Hepatocyte (in vitro differentiated cells): ENCODE data around the gene TMCC3. TPM values are rescaled to one million over a fixed set of nuclear protein-coding genes. Genes with fewer than 3 reads are reported as not detected.

ENCODE experiments used
- DNase-seq: peaks from one replicate; pipeline ENCODE4 v3.0.0-alpha.2; 2016; ENCODE audit warnings: low spot score
- H2AFZ ChIP-seq: fragments of 200-600 bp; sonication (generic); 2 replicates; pipeline ENCODE4 v1.6.0; 2016; ENCODE audit warnings: antibody characterized with exemption, mild to moderate bottlenecking
- H3K27ac ChIP-seq: fragments of 200-600 bp; sonication (generic); 2 replicates; pipeline ENCODE4 v1.5.1; 2016; ENCODE audit warnings: mild to moderate bottlenecking
- H3K27me3 ChIP-seq: fragments of 200-600 bp; sonication (generic); 2 replicates; pipeline ENCODE4 v1.6.1; 2016
- H3K36me3 ChIP-seq: fragments of 200-600 bp; sonication (generic); replicated peaks from 2 replicates; pipeline ENCODE4 v1.5.1; 2016; ENCODE audit warnings: low read depth; ENCODE audit not compliant: insufficient read depth
- H3K4me1 ChIP-seq: fragments of 200-600 bp; sonication (generic); 2 replicates; pipeline ENCODE4 v1.5.1; 2016; ENCODE audit warnings: mild to moderate bottlenecking, moderate library complexity; ENCODE audit not compliant: insufficient read depth
- H3K4me2 ChIP-seq: fragments of 200-600 bp; sonication (generic); 2 replicates; pipeline ENCODE4 v1.6.0; 2016
- H3K4me3 ChIP-seq: fragments of 200-600 bp; sonication (generic); 2 replicates; pipeline ENCODE4 v1.5.1; 2016; ENCODE audit warnings: mild to moderate bottlenecking
- H3K79me2 ChIP-seq: fragments of 200-600 bp; sonication (generic); 2 replicates; pipeline ENCODE4 v1.6.0; 2017; ENCODE audit warnings: mild to moderate bottlenecking
- H3K9me2 ChIP-seq: fragments of 200-600 bp; sonication (generic); replicated peaks from 2 replicates; pipeline ENCODE4 v1.6.0; 2017; ENCODE audit warnings: mild to moderate bottlenecking; ENCODE audit not compliant: insufficient read depth
- H3K9me3 ChIP-seq: fragments of 200-600 bp; sonication (generic); 2 replicates; pipeline ENCODE4 v1.5.1; 2016; ENCODE audit warnings: low read depth, mild to moderate bottlenecking
- H4K20me1 ChIP-seq: fragments of 200-600 bp; sonication (generic); 2 replicates; pipeline ENCODE4 v1.6.0; 2016; ENCODE audit warnings: mild to moderate bottlenecking; ENCODE audit not compliant: insufficient read depth, poor library complexity, severe bottlenecking
- EZH2 ChIP-seq: fragments of 200-600 bp; sonication (generic); IDR thresholded peaks from 2 replicates; pipeline ENCODE4 v1.6.1; 2016; ENCODE audit warnings: antibody characterized with exemption, mild to moderate bottlenecking, borderline replicate concordance
- EZH2phosphoT487 ChIP-seq: fragments of 200-600 bp; sonication (generic); IDR thresholded peaks from one replicate; pipeline ENCODE4 v1.6.1; 2018; ENCODE audit warnings: antibody characterized with exemption, mild to moderate bottlenecking, low read depth, moderate library complexity; ENCODE audit not compliant: unreplicated experiment, severe bottlenecking
- WGBS: methylation state at CpG from one replicate; pipeline ENCODE4 v1.1.6; 2016; ENCODE audit warnings: low lambda C conversion rate; ENCODE audit errors: missing lambda C conversion rate; 5-methylcytosine and 5-hydroxymethylcytosine counted together
- polyA plus RNA-seq: library from polyadenylated mRNA; unstranded; fragments of >200 nt; fragmentation: Nextera tagmentation; extraction: Ambion mirVana; gene quantifications from 2 replicates; pipeline ENCODE4 v1.2.1, GENCODE V29; 2016
- total RNA-seq: library from RNA; depleted of rRNA; stranded (reverse); fragments of >200 nt; gene quantifications from 2 replicates; pipeline ENCODE4 v1.2.3, GENCODE V29; 2014
- TF ChIP-seq, protein P1 (sequence below): fragments of 200-600 bp; sonication (generic); IDR thresholded peaks from 2 replicates; pipeline ENCODE4 v1.5.1; 2016; ENCODE audit warnings: antibody characterized with exemption, mild to moderate bottlenecking; ENCODE audit not compliant: poor library complexity

The TMCC3 gene
- total and polyA plus RNA-seq, 2 experiments from 2014 or later = 4.0 to 7.8 TPM

DNA sequence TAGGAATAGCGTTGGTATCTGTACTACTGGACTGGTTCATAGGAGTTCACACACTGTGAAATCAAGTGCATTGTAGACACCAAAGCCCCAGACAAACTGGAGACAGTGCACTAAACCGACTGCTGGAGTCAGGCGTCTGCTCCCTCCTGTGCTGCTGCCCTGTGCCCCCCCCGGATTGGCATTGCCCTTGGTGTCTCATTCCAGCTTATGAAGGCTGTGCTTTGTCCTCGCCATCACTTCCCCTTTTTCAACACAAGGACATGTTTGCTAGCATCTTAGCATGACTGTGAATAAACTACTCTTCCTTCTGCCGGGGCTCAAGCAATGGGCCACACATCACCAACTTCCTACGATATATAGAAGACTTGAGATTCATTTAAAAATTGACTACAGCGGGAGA, 84.0 kb downstream of the TMCC3 start:
- H3K4me1 ChIP-seq = no peaks in the 10 kb centered on the region
- TF ChIP-seq EZH2 (no peak), EZH2phosphoT487 (no peak)
- TF ChIP-seq, protein P1, sequence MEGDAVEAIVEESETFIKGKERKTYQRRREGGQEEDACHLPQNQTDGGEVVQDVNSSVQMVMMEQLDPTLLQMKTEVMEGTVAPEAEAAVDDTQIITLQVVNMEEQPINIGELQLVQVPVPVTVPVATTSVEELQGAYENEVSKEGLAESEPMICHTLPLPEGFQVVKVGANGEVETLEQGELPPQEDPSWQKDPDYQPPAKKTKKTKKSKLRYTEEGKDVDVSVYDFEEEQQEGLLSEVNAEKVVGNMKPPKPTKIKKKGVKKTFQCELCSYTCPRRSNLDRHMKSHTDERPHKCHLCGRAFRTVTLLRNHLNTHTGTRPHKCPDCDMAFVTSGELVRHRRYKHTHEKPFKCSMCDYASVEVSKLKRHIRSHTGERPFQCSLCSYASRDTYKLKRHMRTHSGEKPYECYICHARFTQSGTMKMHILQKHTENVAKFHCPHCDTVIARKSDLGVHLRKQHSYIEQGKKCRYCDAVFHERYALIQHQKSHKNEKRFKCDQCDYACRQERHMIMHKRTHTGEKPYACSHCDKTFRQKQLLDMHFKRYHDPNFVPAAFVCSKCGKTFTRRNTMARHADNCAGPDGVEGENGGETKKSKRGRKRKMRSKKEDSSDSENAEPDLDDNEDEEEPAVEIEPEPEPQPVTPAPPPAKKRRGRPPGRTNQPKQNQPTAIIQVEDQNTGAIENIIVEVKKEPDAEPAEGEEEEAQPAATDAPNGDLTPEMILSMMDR = no peak
- H4K20me1 ChIP-seq = no peaks in the 10 kb centered on the region
- DNase-seq = no peak
- no peaks in the 10 kb centered on the region for H3K9me2 ChIP-seq
- no peaks in the 10 kb centered on the region for H3K27me3 ChIP-seq
- no peaks in the 10 kb centered on the region for H3K79me2 ChIP-seq
- H3K9me3 ChIP-seq = no peaks in the 10 kb centered on the region
- H3K4me2 ChIP-seq = no peak overlapping the region
- WGBS = 90% methylated on average over 8 of the region's 8 CpGs
- no peak overlapping the region for H3K27ac ChIP-seq
- H3K36me3 ChIP-seq = no peaks in the 10 kb centered on the region
- no peak overlapping the region for H2AFZ ChIP-seq
- no peak overlapping the region for H3K4me3 ChIP-seq

DNA sequence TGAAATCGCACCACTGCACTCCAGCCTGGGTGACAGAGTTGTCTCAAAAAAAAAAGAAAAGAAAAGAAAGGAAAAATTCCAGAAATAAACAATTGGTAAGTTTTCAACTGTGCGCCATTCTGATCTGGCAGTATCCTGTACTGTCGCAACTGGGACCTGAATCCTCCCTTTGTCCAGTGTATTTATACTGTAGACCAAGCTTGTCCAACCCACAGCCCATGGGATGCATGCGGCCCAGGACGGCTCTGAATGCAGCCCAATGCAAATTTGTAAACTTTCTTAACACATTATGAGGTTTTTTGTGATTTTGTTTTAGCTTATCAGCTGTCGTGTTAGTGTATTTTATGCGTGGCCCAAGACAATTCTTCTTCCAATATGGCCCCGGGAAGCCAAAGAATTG, 84.7 kb downstream of the TMCC3 start:
- Histone ChIP-seq H3K4me1 (peaks cover 3% of the 10 kb centered on the region), H3K4me2 (no peak overlapping the region), H3K9me2 (no peaks in the 10 kb centered on the region), H3K79me2 (no peaks in the 10 kb centered on the region), H3K36me3 (no peaks in the 10 kb centered on the region), H3K27me3 (no peaks in the 10 kb centered on the region), H3K27ac (no peak overlapping the region), H2AFZ (no peak overlapping the region), H3K9me3 (no peaks in the 10 kb centered on the region), H4K20me1 (no peaks in the 10 kb centered on the region), H3K4me3 (no peak overlapping the region)
- DNase-seq = no peak
- TF ChIP-seq, protein P1 = no peak
- TF ChIP-seq EZH2phosphoT487 (no peak), EZH2 (no peak)
- 98% methylated on average over 8 of the region's 8 CpGs for WGBS

GRCh38 chr12:94563286-94563685, 87.1 kb downstream of the TMCC3 start:
- H3K27ac ChIP-seq = no peak overlapping the region
- H3K4me3 ChIP-seq = no peak overlapping the region
- TF ChIP-seq, protein P1 = no peak
- TF ChIP-seq EZH2phosphoT487 (no peak), EZH2 (no peak)
- no peaks in the 10 kb centered on the region for H3K9me3 ChIP-seq
- DNase-seq = no peak
- H3K27me3 ChIP-seq = no peaks in the 10 kb centered on the region
- H3K36me3 ChIP-seq = no peaks in the 10 kb centered on the region
- 88% methylated on average over 5 of the region's 5 CpGs for WGBS
- no peaks in the 10 kb centered on the region for H4K20me1 ChIP-seq
- H3K4me2 ChIP-seq = no peak overlapping the region
- no peak overlapping the region for H2AFZ ChIP-seq
- H3K4me1 ChIP-seq = peaks cover 11% of the 10 kb centered on the region
- no peaks in the 10 kb centered on the region for H3K9me2 ChIP-seq
- no peaks in the 10 kb centered on the region for H3K79me2 ChIP-seq

- no peaks in the 10 kb centered on the region for H4K20me1 ChIP-seq
- no peaks in the 10 kb centered on the region for H3K9me3 ChIP-seq
- peaks cover 12% of the 10 kb centered on the region for H3K4me1 ChIP-seq
- no peaks in the 10 kb centered on the region for H3K27me3 ChIP-seq
- no peaks in the 10 kb centered on the region for H3K36me3 ChIP-seq
- no peaks in the 10 kb centered on the region for H3K9me2 ChIP-seq
- no peak overlapping the region for H3K4me2 ChIP-seq
- H3K79me2 ChIP-seq = no peaks in the 10 kb centered on the region
- TF ChIP-seq, protein P1 = no peak
- TF ChIP-seq EZH2phosphoT487 (no peak), EZH2 (no peak)
- H3K4me3 ChIP-seq = no peak overlapping the region
- no peak overlapping the region for H3K27ac ChIP-seq
- WGBS = 83% methylated on average over 11 of the region's 11 CpGs
- DNase-seq = no peak
- H2AFZ ChIP-seq = no peak overlapping the region
Measured at GRCh38 chr12:94561943-94562411, 88.4 kb downstream of the TMCC3 start.
